Measurements from ENCODE around the gene PMEPA1.

The PMEPA1 gene

GRCh38 chr20:57622579-57623381 lies 87.0 kb downstream of the PMEPA1 start:
- no peak for DNase-seq (ENCODE audit: low read depth)

GRCh38 chr20:57622201-57622570 lies 87.6 kb downstream of the PMEPA1 start:
- no peak for DNase-seq (ENCODE audit: low read depth)

GRCh38 chr20:57621421-57622200 lies 88.2 kb downstream of the PMEPA1 start:
- DNase-seq (ENCODE audit: low read depth) = no peak

- DNase-seq (ENCODE audit: low read depth) = no peak
Observed at GRCh38 chr20:57620999-57621398, 88.8 kb downstream of the PMEPA1 start.

GRCh38 chr20:57620274-57620990 lies 89.4 kb downstream of the PMEPA1 start, which contains the start of gene ZBP1:
ZBP1 (minus strand) TSS chr20:57620426; CDS start chr20:57620295, 131 bp downstream.
- DNase-seq (ENCODE audit: low read depth) = no peak

- DNase-seq (ENCODE audit: low read depth) = no peak
Observed at GRCh38 chr20:57619051-57619831, 90.6 kb downstream of the PMEPA1 start.

- DNase-seq (ENCODE audit: low read depth) = no peak
Observed at GRCh38 chr20:57618764-57619050, 91.1 kb downstream of the PMEPA1 start.

- no peak for DNase-seq (ENCODE audit: low read depth)
Observed at GRCh38 chr20:57618091-57618763, 91.6 kb downstream of the PMEPA1 start.

GRCh38 chr20:57617079-57617795 lies 92.6 kb downstream of the PMEPA1 start:
- no peak for DNase-seq (ENCODE audit: low read depth)

- DNase-seq (ENCODE audit: low read depth) = no peak
Observed at GRCh38 chr20:57616143-57616951, 93.5 kb downstream of the PMEPA1 start.

- no peak for DNase-seq (ENCODE audit: low read depth)
Observed at GRCh38 chr20:57615445-57615811, 94.4 kb downstream of the PMEPA1 start.

- no peak for DNase-seq (ENCODE audit: low read depth)
Observed at GRCh38 chr20:57614490-57615444, 95.0 kb downstream of the PMEPA1 start.

- DNase-seq (ENCODE audit: low read depth) = no peak
Observed at GRCh38 chr20:57613481-57613921, 96.3 kb downstream of the PMEPA1 start.

- no peak for DNase-seq (ENCODE audit: low read depth)
Observed at GRCh38 chr20:57612916-57613315, 96.9 kb downstream of the PMEPA1 start.

- no peak for DNase-seq (ENCODE audit: low read depth)
Observed at GRCh38 chr20:57612436-57612835, 97.4 kb downstream of the PMEPA1 start.

- no peak for DNase-seq (ENCODE audit: low read depth)
Observed at GRCh38 chr20:57611586-57612311, 98.1 kb downstream of the PMEPA1 start.

GRCh38 chr20:57610261-57610952 lies 99.4 kb downstream of the PMEPA1 start:
- DNase-seq (ENCODE audit: low read depth) = no peak

- no peak for DNase-seq (ENCODE audit: low read depth)
Observed at GRCh38 chr20:57609842-57610167, 100.0 kb downstream of the PMEPA1 start.
